Activated CD4-positive, alpha-beta T cell treated with anti-CD3 and anti-CD28 coated beads, Interleukin-2, Interleukin-6, amounts not matched to agents 100 ng/mL and 50 ng/mL, durations not matched to agents 16 hours and 8 hours (primary cell): ENCODE measurements around the gene ANKRD13A.
"Not testable (repeated sequence)": the region's sequence is repeated elsewhere in the genome, so short reads cannot be mapped to it uniquely, and the experiment has no call there.

Source experiments
- DNase-seq: peaks from one replicate; pipeline ENCODE4 v3.0.0-alpha.2; 2020

The ANKRD13A gene

GRCh38 chr12:109986236-109986635 is 13.0 kb upstream of the ANKRD13A start:
- DNase-seq: not testable (repeated sequence)

GRCh38 chr12:109987615-109988014 is 11.6 kb upstream of the ANKRD13A start:
- DNase-seq: peak; percentile 78

GRCh38 chr12:109988274-109988673 is 11.0 kb upstream of the ANKRD13A start:
- DNase-seq: no peak

- DNase-seq: no peak
Observed at GRCh38 chr12:109988903-109989302, 10.3 kb upstream of the ANKRD13A start.

GRCh38 chr12:109989380-109989779 is 9.8 kb upstream of the ANKRD13A start:
- no peak for DNase-seq

- DNase-seq: no peak
Observed at GRCh38 chr12:109991586-109991985, 7.6 kb upstream of the ANKRD13A start.

- DNase-seq: no peak
Observed at GRCh38 chr12:109993091-109993490, 6.1 kb upstream of the ANKRD13A start.

- peak; percentile 47 for DNase-seq
Observed at GRCh38 chr12:109994401-109995175, 4.6 kb upstream of the ANKRD13A start.

- DNase-seq: no peak
Observed at GRCh38 chr12:109995361-109995685, 3.9 kb upstream of the ANKRD13A start.

GRCh38 chr12:109995686-109996482 is 3.3 kb upstream of the ANKRD13A start, which contains the start of gene GIT2:
GIT2 (minus strand) TSS chr12:109996368; CDS start chr12:109996224, 144 bp downstream.
- peak; percentile 97 for DNase-seq

- DNase-seq: no peak
Observed at GRCh38 chr12:109996483-109996853, 2.8 kb upstream of the ANKRD13A start.

GRCh38 chr12:109997393-109997792 is 1.8 kb upstream of the ANKRD13A start:
- no peak for DNase-seq

- DNase-seq: no peak
Observed at GRCh38 chr12:109998241-109998903, 858 bp upstream of the ANKRD13A start.

- DNase-seq: no peak
Observed at GRCh38 chr12:109999649-109999971, 380 bp downstream of the ANKRD13A start.

GRCh38 chr12:109999983-110000505 is 814 bp downstream of the ANKRD13A start:
- no peak for DNase-seq

- DNase-seq: no peak
Observed at GRCh38 chr12:110001596-110001995, 2.4 kb downstream of the ANKRD13A start.

- no peak for DNase-seq
Observed at GRCh38 chr12:110002676-110003515, 3.7 kb downstream of the ANKRD13A start.

- peak; percentile 44 for DNase-seq
Observed at GRCh38 chr12:110004598-110004997, 5.4 kb downstream of the ANKRD13A start.

GRCh38 chr12:110005319-110005973 is 6.2 kb downstream of the ANKRD13A start:
- DNase-seq: peak; percentile 59

- DNase-seq: no peak
Observed at GRCh38 chr12:110006115-110006514, 6.9 kb downstream of the ANKRD13A start.

GRCh38 chr12:110007881-110008280 is 8.7 kb downstream of the ANKRD13A start:
- no peak for DNase-seq
